OCI-LY1 (cell line): ENCODE data around the gene EMILIN1.

Source experiments
- CTCF ChIP-seq: fragments of 200-600 bp; sonication (generic), shearing (Covaris generic); IDR thresholded peaks from 2 replicates; pipeline ENCODE4 v1.5.1; 2017; ENCODE audit warnings: mild to moderate bottlenecking, antibody characterized with exemption, low read length, moderate library complexity, mixed read lengths
- EZH2 ChIP-seq: fragments of 200-600 bp; sonication (generic), shearing (Covaris generic); IDR thresholded peaks from 2 replicates; pipeline ENCODE4 v1.8.0; 2017; ENCODE audit warnings: borderline replicate concordance, mixed run types, mild to moderate bottlenecking, antibody characterized with exemption, low read length, moderate library complexity, mixed read lengths

GRCh38 chr2:27130396-27130795, 52.0 kb downstream of the EMILIN1 start:
- TF ChIP-seq CTCF, result no peak
- no peak for TF ChIP-seq EZH2
